Embryonic facial prominence (tissue), 1 donor: Measurements from ENCODE around the gene NUDCD2.
"Not testable (repeated sequence)": the region's sequence is repeated elsewhere in the genome, so short reads cannot be mapped to it uniquely, and the experiment has no call there.

Experiments
- DNase-seq: peaks from one replicate; pipeline ENCODE4 v3.0.0-alpha.2; 2016; ENCODE audit errors: extremely low spot score

NUDCD2 gene

GRCh38 chr5:163426128-163426527, 33.8 kb downstream of the NUDCD2 start:
- not testable (repeated sequence) for DNase-seq

GRCh38 chr5:163424836-163425235, 35.1 kb downstream of the NUDCD2 start:
- DNase-seq, result no peak

GRCh38 chr5:163415673-163416072, 44.2 kb downstream of the NUDCD2 start:
- DNase-seq, result not testable (repeated sequence)

GRCh38 chr5:163410505-163410904, 49.4 kb downstream of the NUDCD2 start:
- DNase-seq, result no peak

- DNase-seq, result no peak
Observed at GRCh38 chr5:163409384-163409783, 50.5 kb downstream of the NUDCD2 start.

GRCh38 chr5:163408311-163408923, 51.5 kb downstream of the NUDCD2 start:
- DNase-seq, result peak; percentile 12

GRCh38 chr5:163407034-163407655, 52.8 kb downstream of the NUDCD2 start:
- no peak for DNase-seq

- no peak for DNase-seq
Observed at GRCh38 chr5:163404364-163405173, 55.3 kb downstream of the NUDCD2 start.

- DNase-seq, result no peak
Observed at GRCh38 chr5:163402007-163402406, 57.9 kb downstream of the NUDCD2 start.

- DNase-seq, result no peak
Observed at GRCh38 chr5:163401271-163401670, 58.6 kb downstream of the NUDCD2 start.

GRCh38 chr5:163399923-163400322, 60.0 kb downstream of the NUDCD2 start:
- no peak for DNase-seq

GRCh38 chr5:163397354-163397753, 62.5 kb downstream of the NUDCD2 start:
- DNase-seq, result no peak

GRCh38 chr5:163396818-163397340, 63.0 kb downstream of the NUDCD2 start:
- DNase-seq, result not testable (repeated sequence)
